Lower lobe of right lung (tissue), 2 donors: ENCODE results near the gene MORN3. TPM values are rescaled to one million over a fixed set of nuclear protein-coding genes. Genes with fewer than 3 reads are reported as not detected.
"Not testable (repeated sequence)": the region's sequence is repeated elsewhere in the genome, so short reads cannot be mapped to it uniquely, and the experiment has no call there.

Source experiments
- ATAC-seq, 2 donors: fragments of 200-7000 bp; cut with Tn5 transposase; one replicate each; pipeline ENCODE4 v1.9.1; 2020 to 2022; ENCODE audit warnings: mild to moderate bottlenecking in 2 of 2, moderate library complexity in 2 of 2
- DNase-seq: peaks from one replicate; pipeline ENCODE4 v3.0.0-alpha.2; 2020
- H3K27ac ChIP-seq: fragments of 200-600 bp; one replicate; pipeline ENCODE4 v1.8.0; 2022
- H3K27me3 ChIP-seq: fragments of 200-600 bp; one replicate; pipeline ENCODE4 v1.8.0; 2022; ENCODE audit warnings: low read depth
- H3K36me3 ChIP-seq: fragments of 200-600 bp; one replicate; pipeline ENCODE4 v1.8.0; 2022; ENCODE audit warnings: mild to moderate bottlenecking
- H3K4me1 ChIP-seq: fragments of 200-600 bp; one replicate; pipeline ENCODE4 v1.8.0; 2022
- H3K4me3 ChIP-seq: fragments of 200-600 bp; one replicate; pipeline ENCODE4 v1.8.0; 2022; ENCODE audit warnings: mild to moderate bottlenecking
- H3K9me3 ChIP-seq: fragments of 200-600 bp; one replicate; pipeline ENCODE4 v1.8.0; 2022
- intact Hi-C: fragments of 100-400 bp; cut with DNase I; formaldehyde crosslinking; loops from one replicate; pipeline ENCODE4 v1.11.0; 2022
- long read RNA-seq: library from polyadenylated mRNA; unstranded; transcript quantifications from one replicate; pipeline ENCODE4 v2.0.0, GENCODE V29; 2021
- total RNA-seq: library from RNA; stranded (reverse); fragmentation: NEBNext Ultra II Directional; extraction: Animal tissue kit (Norgen Biotek cat#: 25700); gene quantifications from one replicate; pipeline ENCODE4 v1.2.1, GENCODE V29; 2021
- TF ChIP-seq, protein P1 (sequence below): fragments of 200-600 bp; IDR thresholded peaks from one replicate; pipeline ENCODE4 v1.8.0; 2022; ENCODE audit warnings: antibody characterized with exemption, mild to moderate bottlenecking
- donor health status: DM: no; HTN: yes; CAD: no; lungs with severe emphysema.

MORN3 gene
- total RNA-seq = 2.1 TPM
- long read RNA-seq, partial matches to known transcripts = 0 of 6 reads
- long read RNA-seq, other reads (novel, unspliced or antisense) = 5 of 6 reads

GRCh38 chr12:121669521-121669900 lies at the start of gene MORN3:
Gene MORN3, minus strand, starts transcription at chr12:121669654. Its CDS starts 171 bp downstream, at chr12:121669483.
- ATAC-seq (no peak), DNase-seq (no peak)
- Histone ChIP-seq H3K4me3 (no peak within 1 kb of the TSS), H3K27ac (no peak within 1 kb of the TSS), H3K9me3 (no peaks in the 10 kb centered on the region), H3K36me3 (no peaks in the 10 kb centered on the region), H3K27me3 (no peaks in the 10 kb centered on the region), H3K4me1 (peaks cover 9% of the 10 kb centered on the region)
- intact Hi-C loops = no loop called here
- TF ChIP-seq, protein P1, sequence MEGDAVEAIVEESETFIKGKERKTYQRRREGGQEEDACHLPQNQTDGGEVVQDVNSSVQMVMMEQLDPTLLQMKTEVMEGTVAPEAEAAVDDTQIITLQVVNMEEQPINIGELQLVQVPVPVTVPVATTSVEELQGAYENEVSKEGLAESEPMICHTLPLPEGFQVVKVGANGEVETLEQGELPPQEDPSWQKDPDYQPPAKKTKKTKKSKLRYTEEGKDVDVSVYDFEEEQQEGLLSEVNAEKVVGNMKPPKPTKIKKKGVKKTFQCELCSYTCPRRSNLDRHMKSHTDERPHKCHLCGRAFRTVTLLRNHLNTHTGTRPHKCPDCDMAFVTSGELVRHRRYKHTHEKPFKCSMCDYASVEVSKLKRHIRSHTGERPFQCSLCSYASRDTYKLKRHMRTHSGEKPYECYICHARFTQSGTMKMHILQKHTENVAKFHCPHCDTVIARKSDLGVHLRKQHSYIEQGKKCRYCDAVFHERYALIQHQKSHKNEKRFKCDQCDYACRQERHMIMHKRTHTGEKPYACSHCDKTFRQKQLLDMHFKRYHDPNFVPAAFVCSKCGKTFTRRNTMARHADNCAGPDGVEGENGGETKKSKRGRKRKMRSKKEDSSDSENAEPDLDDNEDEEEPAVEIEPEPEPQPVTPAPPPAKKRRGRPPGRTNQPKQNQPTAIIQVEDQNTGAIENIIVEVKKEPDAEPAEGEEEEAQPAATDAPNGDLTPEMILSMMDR = no peak

- Histone ChIP-seq H3K36me3 (no peaks in the 10 kb centered on the region), H3K27me3 (no peaks in the 10 kb centered on the region), H3K4me3 (no peak overlapping the region), H3K27ac (no peak overlapping the region), H3K4me1 (peaks cover 4% of the 10 kb centered on the region), H3K9me3 (no peaks in the 10 kb centered on the region)
- intact Hi-C loops = no loop called here
- ATAC-seq (no peak), DNase-seq (no peak)
- TF ChIP-seq, protein P1 = no peak
Observed at GRCh38 chr12:121718653-121719239, 49.3 kb upstream of the MORN3 start.

- no peak for ATAC-seq
Observed at GRCh38 chr12:121717041-121717699, 47.7 kb upstream of the MORN3 start.

GRCh38 chr12:121715862-121716435 lies 46.5 kb upstream of the MORN3 start:
- intact Hi-C loops = no loop called here
- ATAC-seq = no peak
- no peak overlapping the region for H3K27ac ChIP-seq
- peaks cover 23% of the 10 kb centered on the region for H3K4me1 ChIP-seq
- no peak overlapping the region for H3K4me3 ChIP-seq
- TF ChIP-seq, protein P1 = no peak
- no peaks in the 10 kb centered on the region for H3K9me3 ChIP-seq
- no peaks in the 10 kb centered on the region for H3K27me3 ChIP-seq
- no peak for DNase-seq
- H3K36me3 ChIP-seq = no peaks in the 10 kb centered on the region

More at GRCh38 chr12:121717041-121717699, 47.7 kb upstream of the MORN3 start:
- Histone ChIP-seq H3K27me3 (no peaks in the 10 kb centered on the region), H3K36me3 (no peaks in the 10 kb centered on the region), H3K4me1 (peaks cover 13% of the 10 kb centered on the region), H3K27ac (no peak overlapping the region), H3K9me3 (no peaks in the 10 kb centered on the region), H3K4me3 (no peak overlapping the region)
- intact Hi-C loops = no loop called here
- TF ChIP-seq, protein P1 = no peak
- peak; percentile 49 for DNase-seq

- ATAC-seq, H3K36me3 ChIP-seq, H3K27me3 ChIP-seq, intact Hi-C loops, H3K27ac ChIP-seq, H3K9me3 ChIP-seq, DNase-seq, H3K4me3 ChIP-seq: not testable (repeated sequence)
- peaks cover 23% of the 10 kb centered on the region for H3K4me1 ChIP-seq
Observed at GRCh38 chr12:121715055-121715454, 45.6 kb upstream of the MORN3 start.

DNA sequence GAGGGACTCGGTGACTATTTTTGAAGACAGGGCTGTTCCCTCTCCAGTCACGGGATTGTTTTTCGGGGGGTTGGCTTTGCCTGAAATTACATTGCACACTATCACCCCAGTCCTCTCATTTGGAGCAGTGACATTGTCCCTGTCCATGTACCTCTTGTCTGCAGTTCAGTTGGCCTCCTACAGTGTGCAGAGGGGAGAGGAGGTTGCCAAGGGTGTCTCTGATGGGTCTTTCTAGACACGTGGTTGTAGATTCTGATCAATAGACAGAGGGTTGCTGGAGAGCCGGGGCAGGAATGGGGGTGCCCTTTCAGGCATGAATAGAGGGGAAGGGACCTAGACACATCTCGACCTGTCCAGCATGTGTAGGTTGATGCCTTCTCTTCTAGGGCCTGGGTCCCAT lies 44.3 kb upstream of the MORN3 start:
- ATAC-seq (no peak), DNase-seq (no peak)
- Histone ChIP-seq H3K27me3 (no peaks in the 10 kb centered on the region), H3K4me3 (peak overlapping the region; percentile 97), H3K36me3 (no peaks in the 10 kb centered on the region), H3K27ac (no peak overlapping the region), H3K9me3 (no peaks in the 10 kb centered on the region), H3K4me1 (peaks cover 23% of the 10 kb centered on the region)
- TF ChIP-seq, protein P1 = no peak
- intact Hi-C loops = no loop called here
